NOMO-1 treated with DMSO at 0.1 percent for 48 hours (cell line): ENCODE data around the gene REXO1.
"Not testable (repeated sequence)": the region's sequence is repeated elsewhere in the genome, so short reads cannot be mapped to it uniquely, and the experiment has no call there.

ENCODE experiments used
- DNase-seq: peaks from one replicate; lab custom pipeline; 2025; ENCODE audit not compliant: unreplicated experiment; lab: John Stamatoyannopoulos, UW

Gene REXO1

GRCh38 chr19:1875646-1876495, 27.6 kb upstream of the REXO1 start:
- peak; percentile 93 for DNase-seq

- DNase-seq = not testable (repeated sequence)
These were observed 27.0 kb upstream of the REXO1 start for GRCh38 chr19:1875265-1875645.

- DNase-seq = peak; percentile 46
These were observed 26.4 kb upstream of the REXO1 start for GRCh38 chr19:1874554-1875185.

GRCh38 chr19:1873524-1874473, 25.5 kb upstream of the REXO1 start:
- DNase-seq = no peak

- no peak for DNase-seq
These were observed 24.7 kb upstream of the REXO1 start for GRCh38 chr19:1872807-1873523.

- DNase-seq = no peak
These were observed 23.3 kb upstream of the REXO1 start for GRCh38 chr19:1871630-1872029.

- DNase-seq = no peak
These were observed 22.9 kb upstream of the REXO1 start for GRCh38 chr19:1871140-1871597.

- no peak for DNase-seq
These were observed 20.7 kb upstream of the REXO1 start for GRCh38 chr19:1868971-1869370.

- no peak for DNase-seq
These were observed 19.1 kb upstream of the REXO1 start for GRCh38 chr19:1867349-1867724.

GRCh38 chr19:1866693-1867348, 18.5 kb upstream of the REXO1 start:
- no peak for DNase-seq

GRCh38 chr19:1865172-1866010, 17.1 kb upstream of the REXO1 start:
- no peak for DNase-seq

GRCh38 chr19:1864480-1865171, 16.3 kb upstream of the REXO1 start:
- peak; percentile 68 for DNase-seq

GRCh38 chr19:1863638-1864479, 15.6 kb upstream of the REXO1 start:
- peak; percentile 89 for DNase-seq

GRCh38 chr19:1863328-1863637, 15.0 kb upstream of the REXO1 start, which contains the start of gene KLF16:
Gene KLF16, minus strand, starts transcription at chr19:1863579. Its CDS starts 82 bp downstream, at chr19:1863497.
- no peak for DNase-seq

- DNase-seq = no peak
These were observed 14.4 kb upstream of the REXO1 start for GRCh38 chr19:1862424-1863327.

- no peak for DNase-seq
These were observed 13.8 kb upstream of the REXO1 start for GRCh38 chr19:1862068-1862423.

- no peak for DNase-seq
These were observed 13.3 kb upstream of the REXO1 start for GRCh38 chr19:1861599-1862031.
